HG02610 (cell line): ENCODE data around the gene TMC1.

Source experiments
- ATAC-seq: cut with Tn5 transposase; IDR thresholded peaks from one replicate; pipeline ENCODE4 v1.9.1; 2021; ENCODE audit warnings: mild to moderate bottlenecking, moderate library complexity; ENCODE audit not compliant: unreplicated experiment

Gene TMC1

GRCh38 chr9:72565535-72565934, 44.1 kb downstream of the TMC1 start:
- no peak for ATAC-seq

- no peak for ATAC-seq
Observed at GRCh38 chr9:72574156-72574810, 52.9 kb downstream of the TMC1 start.

- no peak for ATAC-seq
Observed at GRCh38 chr9:72575666-72576065, 54.3 kb downstream of the TMC1 start.

GRCh38 chr9:72576087-72576486, 54.7 kb downstream of the TMC1 start:
- ATAC-seq, result no peak

- no peak for ATAC-seq
Observed at GRCh38 chr9:72577212-72577753, 55.9 kb downstream of the TMC1 start.

- ATAC-seq, result no peak
Observed at GRCh38 chr9:72579190-72579589, 57.8 kb downstream of the TMC1 start.

GRCh38 chr9:72579880-72580550, 58.6 kb downstream of the TMC1 start:
- no peak for ATAC-seq

- no peak for ATAC-seq
Observed at GRCh38 chr9:72581694-72582093, 60.3 kb downstream of the TMC1 start.

- no peak for ATAC-seq
Observed at GRCh38 chr9:72583370-72583769, 62.0 kb downstream of the TMC1 start.

- peak; percentile 58 for ATAC-seq
Observed at GRCh38 chr9:72586388-72587130, 65.2 kb downstream of the TMC1 start.

- no peak for ATAC-seq
Observed at GRCh38 chr9:72588336-72588735, 66.9 kb downstream of the TMC1 start.

- no peak for ATAC-seq
Observed at GRCh38 chr9:72589667-72590521, 68.5 kb downstream of the TMC1 start.

GRCh38 chr9:72590824-72591223, 69.4 kb downstream of the TMC1 start:
- no peak for ATAC-seq

- no peak for ATAC-seq
Observed at GRCh38 chr9:72592502-72593403, 71.3 kb downstream of the TMC1 start.

- no peak for ATAC-seq
Observed at GRCh38 chr9:72596451-72597180, 75.2 kb downstream of the TMC1 start.

- ATAC-seq, result no peak
Observed at GRCh38 chr9:72597181-72597517, 75.7 kb downstream of the TMC1 start.

- ATAC-seq, result no peak
Observed at GRCh38 chr9:72597601-72598000, 76.2 kb downstream of the TMC1 start.

- ATAC-seq, result no peak
Observed at GRCh38 chr9:72598639-72599038, 77.2 kb downstream of the TMC1 start.

- no peak for ATAC-seq
Observed at GRCh38 chr9:72599874-72600534, 78.6 kb downstream of the TMC1 start.
